Small intestine (tissue), 7 donors: ENCODE results near the gene PTGIS. TPM values are rescaled to one million over a fixed set of nuclear protein-coding genes. Genes with fewer than 3 reads are reported as not detected.
"Not testable (repeated sequence)": the region's sequence is repeated elsewhere in the genome, so short reads cannot be mapped to it uniquely, and the experiment has no call there.

ENCODE experiments used
- DNase-seq, 2 donors: peaks; one replicate each; pipeline versions ENCODE4 v3.0.0 to v3.0.0-alpha.2; 2013
- FAIRE-seq: peaks from 2 replicates; lab custom pipeline; 2012; peaks lifted over from hg19 to GRCh38; lab: Jason Lieb, UNC
- H3K27ac ChIP-seq, 3 donors: one replicate each; pipeline ENCODE4 v1.5.1; 2013; ENCODE audit warnings: low read length in 2 of 3, mild to moderate bottlenecking in 2 of 3, control low read depth in 1 of 3, inconsistent platforms in 1 of 3, low read depth in 1 of 3, moderate library complexity in 1 of 3
- H3K27me3 ChIP-seq, 3 donors: one replicate each; pipeline ENCODE4 v1.6.1; 2013; ENCODE audit warnings: low read length in 3 of 3, inconsistent platforms in 1 of 3; ENCODE audit not compliant: control insufficient read depth in 3 of 3, insufficient read depth in 3 of 3
- H3K36me3 ChIP-seq, 3 donors: one replicate each; pipeline ENCODE4 v1.6.1; 2013; ENCODE audit warnings: low read length in 3 of 3, inconsistent platforms in 1 of 3, low read depth in 1 of 3, mild to moderate bottlenecking in 1 of 3, moderate library complexity in 1 of 3; ENCODE audit not compliant: control insufficient read depth in 3 of 3, insufficient read depth in 2 of 3
- H3K4me1 ChIP-seq, 3 donors: one replicate each; pipeline ENCODE4 v1.6.1; 2013; ENCODE audit warnings: low read length in 2 of 3, inconsistent platforms in 1 of 3, low read depth in 1 of 3, mild to moderate bottlenecking in 1 of 3, moderate library complexity in 1 of 3; ENCODE audit not compliant: control insufficient read depth in 3 of 3, insufficient read depth in 2 of 3
- H3K4me3 ChIP-seq, 3 donors: one replicate each; pipeline ENCODE4 v1.5.1; 2013; ENCODE audit warnings: low read length in 3 of 3, control low read depth in 1 of 3, inconsistent platforms in 1 of 3, low read depth in 1 of 3, mild to moderate bottlenecking in 1 of 3, moderate library complexity in 1 of 3
- H3K9me3 ChIP-seq, 2 donors: one replicate each; pipeline ENCODE4 v1.6.1; 2013; ENCODE audit warnings: low read depth in 1 of 2, low read length in 1 of 2; ENCODE audit not compliant: control insufficient read depth in 2 of 2, insufficient read depth in 1 of 2
- WGBS, 3 donors: extraction: QIAGEN DNeasy Blood & Tissue Kit; methylation state at CpG; one replicate each; pipeline ENCODE4 v1.1.7; 2013; 5-methylcytosine and 5-hydroxymethylcytosine counted together
- polyA plus RNA-seq, 4 donors: library from polyadenylated mRNA; stranded (reverse) in 3 of 4; unstranded in 1 of 4; fragments of 200-250 nt in 3 of 4; fragments of 120-200 nt in 1 of 4; gene quantifications; one replicate each; pipeline versions ENCODE4 v1.2.1 to v1.2.3, GENCODE V29; 2013
- donor health status: healthy with polysubstance abuse.
- donor health status: control.
- donor health status: control.
- donor health status: Bipolar disorder and iron deficiency.
- donor health status: healthy.

The PTGIS gene
- polyA plus RNA-seq, 4 donors: 0.22 to 15.1 (median 4.4) TPM

GRCh38 chr20:49569411-49570115 is 1.6 kb upstream of the PTGIS start:
- no peaks in the 10 kb centered on the region for H3K9me3 ChIP-seq
- FAIRE-seq: no peak
- no peak overlapping the region for H3K27ac ChIP-seq
- H3K36me3 ChIP-seq: no peaks in the 10 kb centered on the region
- H3K27me3 ChIP-seq: peaks cover 0 to 3% (median 0%) of the 10 kb centered on the region in 3 donors
- H3K4me1 ChIP-seq: peaks cover 0 to 14% (median 0%) of the 10 kb centered on the region in 3 donors
- no peak for DNase-seq
- H3K4me3 ChIP-seq: no peak overlapping the region
- 66 to 74% (median 68%) methylated on average over 10 of the region's 10 CpGs for WGBS, 3 donors

DNA sequence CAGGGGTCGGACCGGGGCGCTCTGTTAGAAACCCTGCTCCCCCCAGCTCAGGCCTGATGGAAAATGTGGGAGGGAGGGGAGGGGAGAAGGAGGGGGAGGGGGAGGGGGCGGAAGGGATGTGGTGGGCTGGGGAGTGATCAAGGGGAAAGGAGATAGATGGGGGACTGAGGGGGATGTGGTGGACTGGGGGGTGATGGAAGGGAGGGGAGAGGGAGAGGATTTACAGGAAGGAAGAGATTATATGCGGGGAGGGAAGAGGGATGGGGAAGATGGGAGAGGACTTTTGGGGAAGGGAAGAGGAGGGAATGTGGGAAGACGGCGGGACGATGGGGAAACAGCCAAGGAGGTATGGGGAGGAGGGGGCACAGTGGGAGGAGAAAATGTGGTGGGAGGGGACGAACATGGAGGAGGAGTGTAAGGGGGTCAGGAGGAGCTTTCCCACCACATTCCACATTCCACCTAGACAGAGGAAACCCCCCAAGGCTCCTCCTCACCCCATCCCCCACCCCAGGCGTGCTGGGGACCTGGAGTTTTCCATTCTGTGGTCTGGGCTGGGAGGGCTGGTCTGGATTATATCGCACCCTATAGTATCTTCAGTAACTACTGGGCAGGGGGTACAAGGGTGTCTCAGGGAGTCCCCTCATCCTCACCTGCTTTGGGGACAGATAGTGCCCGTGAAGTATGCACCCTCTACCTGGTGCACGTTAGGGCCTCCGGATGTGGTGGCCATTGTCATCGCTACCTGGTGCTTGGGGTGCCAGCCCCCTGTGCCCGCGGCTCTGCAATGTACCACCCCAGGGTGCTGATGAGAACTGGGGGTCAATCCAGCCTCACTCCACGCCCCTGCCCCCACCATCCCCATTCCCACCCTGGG is 578 bp upstream of the PTGIS start:
- Histone ChIP-seq H3K36me3 (peaks cover 0 to 3% (median 0%) of the 10 kb centered on the region in 3 donors), H3K27me3 (peaks cover 0 to 3% (median 0%) of the 10 kb centered on the region in 3 donors), H3K27ac (no peak overlapping the region), H3K4me3 (no peak overlapping the region), H3K4me1 (peaks cover 0 to 14% (median 0%) of the 10 kb centered on the region in 3 donors), H3K9me3 (no peaks in the 10 kb centered on the region)
- FAIRE-seq: no peak
- no peak for DNase-seq
- 37 to 54% (median 52%) methylated on average over 15 to 18 of the region's 18 CpGs for WGBS, 3 donors

DNA sequence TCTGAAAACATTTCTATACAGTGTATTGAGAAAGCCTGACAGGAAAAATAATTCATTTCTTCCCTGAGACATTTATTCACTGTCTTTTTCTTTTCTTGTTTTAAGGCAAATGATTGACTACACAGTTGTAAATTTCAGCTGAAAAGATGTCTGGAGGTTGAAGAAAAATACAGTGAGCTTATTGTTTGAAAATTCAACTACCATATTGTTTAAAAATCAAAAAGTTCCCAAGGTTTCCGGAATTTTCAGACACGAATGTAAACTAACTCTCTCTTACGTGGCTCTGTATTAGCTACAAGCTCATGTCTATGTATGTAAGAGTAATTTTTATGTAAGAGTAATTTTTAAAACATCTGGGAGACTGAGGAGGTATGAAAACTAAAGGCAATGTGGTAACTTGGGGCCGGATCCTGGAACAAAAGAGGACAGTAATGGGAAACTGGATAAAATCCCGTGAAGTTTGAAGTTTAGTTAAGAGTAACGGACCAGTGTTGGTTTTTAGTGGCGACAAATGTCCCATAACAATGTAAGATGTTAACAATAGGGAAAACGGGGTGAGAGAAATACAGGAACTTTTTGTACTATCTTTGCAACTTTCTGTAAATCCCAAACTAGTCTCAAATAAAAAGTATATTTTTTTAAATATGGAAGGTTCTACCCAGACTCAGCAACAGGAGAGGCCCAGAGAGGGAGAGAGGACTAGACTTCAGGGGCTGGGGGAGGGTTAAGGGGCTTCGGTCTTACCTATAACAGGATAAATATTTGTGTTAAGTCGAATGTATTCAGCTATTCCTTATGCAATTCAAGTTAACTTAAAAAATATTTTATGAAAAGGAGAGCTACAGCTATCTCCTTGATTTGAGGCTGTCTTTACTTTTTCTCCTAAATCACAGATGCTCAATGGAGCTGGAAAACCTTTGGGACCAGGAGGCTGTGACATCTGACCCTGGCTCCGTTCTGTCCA is 1.3 kb downstream of the PTGIS start:
- H3K27ac ChIP-seq: peak overlapping the region in 2 of 3 donors; percentile 19 to 47
- DNase-seq: no peak
- peak overlapping the region in 1 of 3 donors; percentile 65 for H3K4me3 ChIP-seq
- H3K4me1 ChIP-seq: peaks cover 0 to 17% (median 0%) of the 10 kb centered on the region in 3 donors
- no peaks in the 10 kb centered on the region for H3K9me3 ChIP-seq
- peaks cover 0 to 13% (median 0%) of the 10 kb centered on the region in 3 donors for H3K36me3 ChIP-seq
- no peak for FAIRE-seq
- 69 to 83% (median 83%) methylated on average over 11 of the region's 11 CpGs for WGBS, 3 donors
- H3K27me3 ChIP-seq: peaks cover 0 to 3% (median 0%) of the 10 kb centered on the region in 3 donors

DNA sequence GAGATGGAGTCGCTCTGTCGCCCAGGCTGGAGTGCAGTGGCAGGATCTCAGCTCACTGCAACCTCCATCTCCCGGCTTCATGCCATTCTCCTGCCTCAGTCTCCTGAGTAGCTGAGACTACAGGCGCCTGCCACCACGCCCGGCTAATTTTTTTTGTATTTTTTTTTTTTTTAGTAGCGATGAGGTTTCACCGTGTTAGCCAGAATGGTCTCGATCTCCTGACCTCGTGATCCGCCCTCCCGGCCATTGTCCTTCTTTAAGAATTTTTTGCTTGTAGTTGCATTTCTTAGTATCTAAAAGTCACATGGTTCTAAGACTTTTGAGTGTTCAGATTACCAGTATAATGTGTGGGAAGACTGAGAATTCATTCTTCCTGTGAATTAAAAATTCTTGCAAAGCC is 2.9 kb downstream of the PTGIS start:
- not testable (repeated sequence) for H3K9me3 ChIP-seq, H3K27ac ChIP-seq, H3K27me3 ChIP-seq, FAIRE-seq, H3K4me3 ChIP-seq, DNase-seq
- Histone ChIP-seq H3K4me1 (peaks cover 0 to 17% (median 0%) of the 10 kb centered on the region in 3 donors), H3K36me3 (peaks cover 0 to 19% (median 0%) of the 10 kb centered on the region in 3 donors)
- WGBS, 3 donors: 86 to 89% (median 87%) methylated on average over 12 of the region's 12 CpGs

- 88 to 94% (median 89%) methylated on average over 6 of the region's 6 CpGs for WGBS, 3 donors
- H3K4me1 ChIP-seq: peaks cover 0 to 14% (median 0%) of the 10 kb centered on the region in 3 donors
- peaks cover 0 to 3% (median 0%) of the 10 kb centered on the region in 3 donors for H3K27me3 ChIP-seq
- no peak for FAIRE-seq
- peak overlapping the region in 1 of 3 donors; percentile 11 for H3K27ac ChIP-seq
- peaks cover 0 to 19% (median 0%) of the 10 kb centered on the region in 3 donors for H3K36me3 ChIP-seq
- DNase-seq: no peak
- H3K4me3 ChIP-seq: no peak overlapping the region
- H3K9me3 ChIP-seq: no peaks in the 10 kb centered on the region
Measured at GRCh38 chr20:49563015-49563980, 4.6 kb downstream of the PTGIS start.

- H3K4me3 ChIP-seq: no peak overlapping the region
- H3K27me3 ChIP-seq: peaks cover 0 to 2% (median 0%) of the 10 kb centered on the region in 3 donors
- H3K4me1 ChIP-seq: peaks cover 0 to 14% (median 0%) of the 10 kb centered on the region in 3 donors
- peak overlapping the region in 1 of 3 donors; percentile 11 for H3K27ac ChIP-seq
- no peaks in the 10 kb centered on the region for H3K9me3 ChIP-seq
- FAIRE-seq (no peak), DNase-seq (no peak)
- WGBS, 3 donors: 61 to 71% (median 67%) methylated on average over 21 of the region's 21 CpGs
- peaks cover 0 to 19% (median 0%) of the 10 kb centered on the region in 3 donors for H3K36me3 ChIP-seq
Measured at GRCh38 chr20:49562311-49563014, 5.5 kb downstream of the PTGIS start.
